Activated CD4-positive, alpha-beta T cell treated with anti-CD3 and anti-CD28 coated beads, Interleukin-2, amount 50 U/mL, for 24 hours (primary cell): Measurements from ENCODE around the gene NPAS3.

Experiments used
- DNase-seq, 2 donors: peaks; one replicate each; pipeline ENCODE4 v3.0.0-alpha.2; 2020; ENCODE audit warnings: low read depth in 1 of 2, low spot score in 1 of 2

The NPAS3 gene

GRCh38 chr14:33661101-33661500 is 722.4 kb downstream of the NPAS3 start:
- no peak for DNase-seq

DNA sequence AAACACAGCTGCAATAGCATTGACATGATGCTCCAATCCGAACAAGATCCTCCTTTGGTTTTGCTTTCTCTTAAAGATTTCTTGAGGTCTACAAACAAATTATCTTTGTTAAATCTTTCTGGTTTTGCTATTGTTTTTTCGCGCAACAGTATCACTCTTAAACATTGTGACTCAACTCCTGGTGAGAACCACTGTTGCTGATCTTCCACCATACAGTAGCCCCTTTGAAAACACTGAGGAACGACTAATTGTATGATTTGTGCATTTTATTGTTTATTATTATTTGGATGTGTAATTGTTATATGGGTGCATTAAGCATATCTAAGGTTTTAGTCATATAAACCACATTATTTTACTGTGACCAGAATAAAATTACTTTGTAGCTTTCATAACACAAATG is 729.4 kb downstream of the NPAS3 start:
- no peak for DNase-seq

- DNase-seq: no peak
These were observed 730.4 kb downstream of the NPAS3 start for GRCh38 chr14:33669111-33669510.

- no peak for DNase-seq
These were observed 731.6 kb downstream of the NPAS3 start for GRCh38 chr14:33670235-33670634.

GRCh38 chr14:33671556-33671955 is 732.9 kb downstream of the NPAS3 start:
- DNase-seq: no peak

DNA sequence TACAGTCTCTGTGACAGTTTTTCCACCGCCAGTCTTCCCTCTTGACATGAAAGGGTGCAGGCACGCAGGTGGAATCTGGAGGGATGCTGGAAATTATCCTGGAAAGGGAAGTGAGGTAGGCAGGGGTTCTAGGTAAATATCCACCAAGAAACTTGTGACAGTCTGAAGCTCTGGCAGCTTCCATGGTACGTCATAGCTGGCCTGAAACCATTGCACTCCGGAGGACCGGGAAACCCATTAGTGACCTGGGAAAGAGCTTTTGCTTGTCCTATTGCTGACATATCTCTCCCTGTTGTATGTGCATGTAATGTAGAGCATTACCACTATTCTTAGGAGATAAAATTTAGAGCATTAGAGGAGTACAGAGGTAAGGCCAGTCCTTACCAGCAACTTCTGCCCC is 736.2 kb downstream of the NPAS3 start:
- DNase-seq: no peak

DNA sequence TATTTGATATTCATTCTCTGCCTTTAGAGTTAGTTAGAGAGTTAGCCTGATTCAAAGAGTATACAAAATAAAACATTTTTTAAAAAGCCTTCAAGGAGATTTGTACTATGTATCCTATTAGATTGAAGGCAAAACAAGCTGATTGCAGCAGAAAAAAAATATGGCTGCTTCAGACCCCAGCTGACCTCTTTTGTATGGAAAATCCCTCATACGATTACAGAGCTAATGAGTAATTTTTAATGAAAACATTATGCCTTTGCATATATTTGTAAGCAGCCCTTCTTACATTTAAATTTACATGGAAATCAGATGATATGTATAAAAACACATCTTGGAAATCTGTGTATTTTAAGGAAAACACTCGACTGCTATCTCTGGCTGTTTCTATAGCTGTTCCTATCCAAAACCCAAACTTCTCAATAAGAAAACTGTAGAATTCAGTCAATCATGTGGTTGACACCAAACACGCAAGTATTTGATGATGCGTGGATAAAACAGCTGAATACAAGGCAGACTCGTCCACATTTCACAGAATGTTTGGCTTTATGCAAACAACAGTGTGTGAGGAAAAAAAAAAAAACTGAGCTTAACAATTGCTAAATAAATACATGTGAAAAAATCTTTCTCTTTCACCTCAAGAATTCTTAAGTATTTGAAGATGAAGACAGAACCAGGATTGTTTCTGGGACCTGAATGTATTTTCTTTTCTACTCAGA is 736.9 kb downstream of the NPAS3 start:
- no peak for DNase-seq

DNA sequence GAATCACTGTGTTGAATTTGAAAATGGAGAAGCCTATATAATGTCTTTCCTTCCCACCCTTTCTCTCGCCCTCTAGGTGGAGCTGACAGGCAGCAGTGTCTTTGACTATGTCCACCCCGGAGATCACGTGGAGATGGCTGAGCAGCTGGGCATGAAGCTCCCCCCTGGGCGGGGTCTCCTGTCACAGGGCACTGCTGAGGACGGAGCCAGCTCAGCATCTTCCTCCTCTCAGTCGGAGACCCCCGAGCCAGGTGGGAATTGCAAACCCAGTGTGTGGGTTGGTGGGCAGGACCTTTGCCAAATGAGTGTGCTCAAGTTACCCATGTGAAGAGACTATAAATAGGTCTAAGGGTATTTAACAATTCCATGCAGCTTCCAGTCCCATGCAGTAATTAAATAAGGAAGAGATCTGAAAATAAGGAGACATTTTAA is 737.5 kb downstream of the NPAS3 start:
- DNase-seq: no peak

DNA sequence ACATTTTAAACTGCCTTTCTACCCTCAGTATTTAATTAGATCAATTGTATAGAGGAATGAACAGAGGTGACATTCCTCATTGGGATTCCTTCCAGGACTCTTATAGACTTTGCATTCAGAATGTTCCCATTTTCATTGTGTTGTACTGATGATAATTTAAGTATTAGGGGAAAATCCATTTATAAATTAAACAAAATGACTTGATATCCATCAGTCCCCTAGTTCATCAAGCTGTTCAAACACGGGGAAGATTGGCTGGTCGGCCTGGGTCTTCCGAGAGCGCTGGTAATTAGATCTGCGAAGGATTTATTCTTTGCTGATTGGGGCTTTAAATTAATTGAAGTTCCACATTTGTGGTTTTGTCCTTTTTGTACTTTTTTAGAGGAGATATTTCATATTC is 738.2 kb downstream of the NPAS3 start:
- DNase-seq: no peak

- no peak for DNase-seq
These were observed 739.3 kb downstream of the NPAS3 start for GRCh38 chr14:33678005-33678404.

- no peak for DNase-seq
These were observed 740.3 kb downstream of the NPAS3 start for GRCh38 chr14:33679025-33679424.

DNA sequence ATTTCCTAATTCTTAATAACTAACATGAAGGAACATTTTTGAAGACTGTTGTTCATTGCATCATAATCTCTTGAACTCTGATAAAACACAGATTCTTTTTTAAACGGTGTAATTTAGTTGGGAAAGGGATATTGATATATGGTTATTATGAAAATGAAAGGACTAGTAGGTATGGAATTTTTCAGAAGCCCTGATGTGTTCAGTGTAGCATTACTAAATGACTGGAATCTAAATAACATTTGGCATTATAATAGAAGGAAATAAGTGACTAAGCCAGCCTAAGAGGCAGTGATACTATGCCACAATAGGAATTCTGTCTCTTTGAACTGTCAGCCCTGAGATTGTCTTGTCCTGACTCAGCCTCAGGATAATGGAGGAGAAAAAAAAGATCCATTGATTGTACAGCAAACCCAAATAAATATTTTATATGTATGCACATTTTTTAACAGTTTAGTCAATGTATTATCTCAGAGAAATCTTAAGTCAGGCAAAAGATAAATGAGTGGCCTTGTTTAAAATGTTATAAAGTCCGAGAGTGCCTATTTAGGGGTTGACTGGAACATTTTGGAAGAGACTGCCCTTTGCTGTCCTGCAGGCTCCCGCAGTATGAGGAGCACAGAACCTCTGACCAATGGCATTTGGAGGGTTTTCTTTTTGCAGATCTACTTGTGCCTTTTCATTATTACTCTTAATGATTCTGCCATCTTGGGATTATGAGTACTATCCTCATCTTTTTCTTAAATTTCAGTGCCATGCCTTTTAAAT is 741.0 kb downstream of the NPAS3 start:
- no peak for DNase-seq

DNA sequence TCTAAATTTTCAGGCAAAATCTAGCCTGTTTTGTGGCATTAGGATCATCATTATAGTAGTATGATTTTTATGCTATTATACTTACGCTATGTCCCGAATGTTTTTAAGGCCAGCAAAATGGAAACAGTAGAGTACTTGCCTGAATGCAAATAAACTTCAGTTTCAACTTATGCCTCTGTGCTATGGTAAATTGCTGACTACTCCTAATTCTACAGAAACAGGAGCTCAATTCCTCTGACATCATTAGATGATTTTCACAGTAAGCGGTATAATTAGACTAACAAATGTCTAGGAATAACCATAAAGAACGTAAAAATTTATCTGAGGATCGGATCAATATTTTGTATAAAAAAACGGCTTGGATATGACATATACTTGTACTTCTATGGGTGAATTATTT is 742.2 kb downstream of the NPAS3 start:
- DNase-seq: no peak

DNA sequence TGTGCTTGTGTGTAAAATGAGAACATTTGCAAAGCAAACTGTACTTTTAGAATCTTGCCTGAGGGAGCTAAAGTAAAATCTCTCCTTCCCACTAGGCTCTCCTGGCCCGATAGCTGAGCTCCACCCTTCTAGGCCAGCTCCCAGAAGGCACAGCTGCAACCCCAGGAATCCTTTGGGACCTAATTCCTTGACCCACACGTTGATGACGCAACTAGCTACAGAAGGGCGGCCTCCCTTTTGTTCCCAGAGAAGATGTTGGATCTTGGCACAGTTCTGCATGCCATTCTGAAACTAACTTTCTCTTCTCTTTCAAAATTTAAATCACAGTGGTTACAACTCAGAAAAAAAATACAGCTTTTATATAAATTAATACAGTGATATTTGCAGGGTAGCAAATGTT is 744.1 kb downstream of the NPAS3 start:
- DNase-seq: no peak

- DNase-seq: no peak
These were observed 746.3 kb downstream of the NPAS3 start for GRCh38 chr14:33685026-33685425.

GRCh38 chr14:33685698-33686097 is 747.0 kb downstream of the NPAS3 start:
- no peak for DNase-seq

DNA sequence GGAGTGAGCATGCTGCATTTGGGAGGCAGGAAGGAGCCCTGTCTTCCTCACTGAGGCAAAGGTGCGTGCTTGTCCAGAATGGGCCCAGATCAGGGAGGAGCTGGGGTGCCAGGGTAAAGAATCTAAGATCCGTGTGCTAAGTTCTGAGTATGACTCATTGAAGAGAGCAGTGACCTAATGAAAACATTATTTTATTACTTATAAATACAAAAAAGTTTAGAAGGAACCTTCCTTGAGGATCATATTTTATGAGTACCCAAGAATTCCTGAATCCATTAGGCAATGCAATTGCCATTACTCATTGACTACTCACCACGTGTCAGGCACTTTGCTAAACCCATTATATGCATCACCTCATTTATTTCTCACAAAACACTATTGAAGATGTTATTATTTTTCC is 747.5 kb downstream of the NPAS3 start:
- DNase-seq: no peak

DNA sequence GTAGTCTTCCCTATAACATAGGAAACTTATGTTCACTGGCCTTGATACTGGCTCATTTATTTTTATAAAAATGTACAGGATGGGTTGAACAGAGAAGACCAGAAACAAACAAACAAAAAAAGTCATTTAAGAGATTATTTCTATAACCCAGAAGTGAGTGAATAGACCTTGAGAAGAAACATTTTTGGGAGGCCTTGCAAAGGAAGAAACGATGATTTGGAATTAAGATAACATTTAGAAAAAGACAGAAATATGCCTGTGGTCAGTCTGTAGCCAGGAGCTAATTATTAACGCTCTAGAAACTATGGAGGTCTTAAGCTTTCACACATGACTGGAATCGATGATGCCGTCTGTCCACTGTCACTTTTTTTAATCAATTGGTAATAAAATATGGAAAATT is 748.2 kb downstream of the NPAS3 start:
- DNase-seq: no peak

DNA sequence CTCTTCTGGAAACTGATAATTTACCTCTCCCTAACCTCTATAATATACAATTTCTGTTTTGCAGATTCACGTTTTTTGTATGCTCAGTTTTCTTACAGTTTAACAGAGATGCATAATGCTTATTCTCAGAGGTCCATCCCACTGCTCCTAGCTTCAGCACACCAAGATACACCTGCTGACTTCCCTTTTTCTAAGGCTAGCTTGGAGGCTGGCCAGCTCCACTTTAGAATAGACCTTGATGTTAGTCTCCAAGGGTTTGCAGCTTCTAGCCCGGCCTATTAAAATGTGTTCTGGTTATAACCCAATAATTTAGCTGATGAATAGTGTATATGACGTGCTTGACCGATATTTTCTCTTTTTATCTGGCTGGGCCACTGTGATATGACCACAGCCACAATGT is 751.0 kb downstream of the NPAS3 start:
- DNase-seq: no peak

GRCh38 chr14:33691907-33692306 is 753.2 kb downstream of the NPAS3 start:
- no peak for DNase-seq

GRCh38 chr14:33692762-33693161 is 754.1 kb downstream of the NPAS3 start:
- DNase-seq: no peak

- DNase-seq: no peak
These were observed 754.6 kb downstream of the NPAS3 start for GRCh38 chr14:33693237-33693636.

DNA sequence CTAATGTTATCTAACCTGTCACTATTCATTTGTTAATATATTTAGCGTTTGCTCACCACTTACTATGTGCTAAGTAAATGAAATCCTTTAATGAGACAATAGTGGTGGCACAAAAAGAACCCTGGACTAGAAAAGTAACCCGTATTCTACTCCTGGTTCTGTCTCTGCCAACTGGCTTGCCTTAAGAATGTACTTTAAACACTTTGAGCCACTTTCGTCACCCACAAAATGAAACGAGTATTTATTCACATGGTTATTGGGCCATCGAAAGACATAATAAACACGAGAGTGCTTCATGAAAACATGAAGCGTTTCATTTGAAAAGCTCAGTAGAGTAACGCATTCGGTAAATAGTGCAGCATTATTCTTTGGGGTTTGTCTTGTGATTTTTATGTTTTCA is 757.5 kb downstream of the NPAS3 start:
- DNase-seq: no peak
